CD4-positive, alpha-beta T cell treated with Interleukin-6 at 100 ng/mL for 8 hours (primary cell): ENCODE results near the gene KCNN3.

Experiments
- DNase-seq: peaks from one replicate; pipeline ENCODE4 v3.0.0-alpha.2; 2020; ENCODE audit warnings: mixed read lengths, low spot score

The KCNN3 gene

GRCh38 chr1:154791292-154792166 is 78.6 kb downstream of the KCNN3 start:
- DNase-seq, result peak; percentile 92

GRCh38 chr1:154788886-154789285 is 81.2 kb downstream of the KCNN3 start:
- DNase-seq, result no peak

GRCh38 chr1:154788110-154788870 is 81.8 kb downstream of the KCNN3 start:
- no peak for DNase-seq

- no peak for DNase-seq
These were observed 83.1 kb downstream of the KCNN3 start for GRCh38 chr1:154786804-154787570.

- DNase-seq, result peak; percentile 80
These were observed 85.1 kb downstream of the KCNN3 start for GRCh38 chr1:154784924-154785531.

GRCh38 chr1:154784416-154784815 is 85.7 kb downstream of the KCNN3 start:
- no peak for DNase-seq

- no peak for DNase-seq
These were observed 86.1 kb downstream of the KCNN3 start for GRCh38 chr1:154783976-154784375.

GRCh38 chr1:154780541-154780940 is 89.5 kb downstream of the KCNN3 start:
- no peak for DNase-seq

GRCh38 chr1:154779551-154780189 is 90.4 kb downstream of the KCNN3 start:
- DNase-seq, result no peak

GRCh38 chr1:154778944-154779343 is 91.1 kb downstream of the KCNN3 start:
- DNase-seq, result no peak

GRCh38 chr1:154778275-154778674 is 91.8 kb downstream of the KCNN3 start:
- no peak for DNase-seq

GRCh38 chr1:154777781-154778180 is 92.3 kb downstream of the KCNN3 start:
- DNase-seq, result no peak

- no peak for DNase-seq
These were observed 92.9 kb downstream of the KCNN3 start for GRCh38 chr1:154777154-154777553.

- DNase-seq, result no peak
These were observed 94.2 kb downstream of the KCNN3 start for GRCh38 chr1:154775621-154776605.

- DNase-seq, result no peak
These were observed 95.8 kb downstream of the KCNN3 start for GRCh38 chr1:154774175-154774855.

GRCh38 chr1:154773551-154773950 is 96.5 kb downstream of the KCNN3 start:
- no peak for DNase-seq

GRCh38 chr1:154772606-154773506 is 97.2 kb downstream of the KCNN3 start:
- DNase-seq, result no peak

GRCh38 chr1:154772056-154772455 is 98.0 kb downstream of the KCNN3 start:
- no peak for DNase-seq
